Liver (tissue), 3 donors: ENCODE results near the gene SYK.

Experiments
- FOXA1 ChIP-seq: IDR thresholded peaks from 2 replicates; pipeline ENCODE4 v1.6.1; 2016; ENCODE audit warnings: antibody characterized with exemption
- GABPA ChIP-seq, 2 donors: IDR thresholded peaks in 1 of 2; conservative IDR thresholded peaks in 1 of 2; 2 replicates each; pipeline ENCODE4 v1.6.1; 2016; ENCODE audit warnings: antibody characterized with exemption in 2 of 2, mild to moderate bottlenecking in 1 of 2, moderate library complexity in 1 of 2
- HNF4A ChIP-seq, 2 donors: conservative IDR thresholded peaks; 2 replicates each; pipeline ENCODE4 v1.6.1; 2016; ENCODE audit warnings: antibody characterized with exemption in 2 of 2, mild to moderate bottlenecking in 2 of 2
- RAD21 ChIP-seq, 2 donors: IDR thresholded peaks; 2 replicates each; pipeline ENCODE4 v1.6.1; 2016; ENCODE audit warnings: antibody characterized with exemption in 2 of 2, mild to moderate bottlenecking in 2 of 2
- RXRA ChIP-seq, 2 donors: IDR thresholded peaks; 2 replicates each; pipeline ENCODE4 v1.6.1; 2017 to 2018; ENCODE audit warnings: antibody characterized with exemption in 2 of 2, mild to moderate bottlenecking in 1 of 2
- SP1 ChIP-seq: IDR thresholded peaks from 2 replicates; pipeline ENCODE4 v1.6.1; 2018; ENCODE audit warnings: antibody characterized with exemption, mild to moderate bottlenecking
- TAF1 ChIP-seq: conservative IDR thresholded peaks from 2 replicates; pipeline ENCODE4 v1.6.1; 2016; ENCODE audit warnings: antibody characterized with exemption, mild to moderate bottlenecking
- YY1 ChIP-seq: IDR thresholded peaks from 2 replicates; pipeline ENCODE4 v1.6.1; 2016; ENCODE audit warnings: antibody characterized with exemption, mild to moderate bottlenecking
- TF ChIP-seq, protein P1 (sequence below): fragments of 150-350 bp; IDR thresholded peaks from 2 replicates; pipeline ENCODE4 v1.5.1; 2017; ENCODE audit warnings: improper control_type of control experiment, low read depth, low read length; ENCODE audit not compliant: missing input control
- TF ChIP-seq, protein P2 (sequence below): IDR thresholded peaks from 2 replicates; pipeline ENCODE4 v1.6.1; 2016; ENCODE audit warnings: antibody characterized with exemption
- TF ChIP-seq, protein P3 (sequence below): IDR thresholded peaks from 2 replicates; pipeline ENCODE4 v1.6.1; 2016; ENCODE audit warnings: antibody characterized with exemption
- TF ChIP-seq, protein P4 (sequence below): IDR thresholded peaks from 2 replicates; pipeline ENCODE4 v1.6.1; 2016; ENCODE audit warnings: antibody characterized with exemption, mild to moderate bottlenecking
- TF ChIP-seq, protein P5 (sequence below): IDR thresholded peaks from 2 replicates; pipeline ENCODE4 v1.6.1; 2016; ENCODE audit warnings: antibody characterized with exemption
- donor health status: healthy.
- donor health status: healthy.

DNA sequence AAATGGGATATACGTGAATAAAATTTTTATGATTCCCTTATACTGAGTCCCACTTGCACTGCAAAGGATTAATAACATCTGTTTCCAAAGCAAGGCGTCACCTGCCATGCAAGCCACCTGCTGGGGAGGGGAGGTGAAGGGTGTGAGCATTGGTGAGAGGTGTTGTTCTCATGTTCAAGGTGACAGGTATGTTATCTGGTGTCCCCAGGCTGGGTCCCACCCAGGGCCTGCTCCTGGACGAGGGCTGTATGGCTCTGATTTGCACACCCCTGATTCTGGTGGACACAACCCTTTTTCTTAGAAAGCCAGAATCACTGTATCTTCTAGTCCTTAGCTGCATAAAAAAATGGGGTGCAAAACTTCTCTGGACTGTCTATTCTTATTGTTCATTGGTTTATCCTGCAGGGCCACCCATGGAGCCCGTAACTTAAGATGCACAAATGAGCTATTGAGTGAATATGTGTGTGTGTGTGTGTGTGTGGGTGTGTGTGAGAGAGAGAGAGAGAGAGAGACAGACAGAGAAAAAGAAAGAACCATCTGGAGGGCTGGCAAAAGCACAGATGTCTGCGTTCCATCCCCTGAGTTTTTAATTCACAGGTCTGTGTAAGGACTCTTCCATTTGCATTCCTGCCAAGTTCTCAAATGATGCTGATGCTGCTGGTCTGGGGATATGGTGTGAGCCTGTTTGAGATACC lies 53.7 kb downstream of the SYK start:
- TF ChIP-seq, protein P1, sequence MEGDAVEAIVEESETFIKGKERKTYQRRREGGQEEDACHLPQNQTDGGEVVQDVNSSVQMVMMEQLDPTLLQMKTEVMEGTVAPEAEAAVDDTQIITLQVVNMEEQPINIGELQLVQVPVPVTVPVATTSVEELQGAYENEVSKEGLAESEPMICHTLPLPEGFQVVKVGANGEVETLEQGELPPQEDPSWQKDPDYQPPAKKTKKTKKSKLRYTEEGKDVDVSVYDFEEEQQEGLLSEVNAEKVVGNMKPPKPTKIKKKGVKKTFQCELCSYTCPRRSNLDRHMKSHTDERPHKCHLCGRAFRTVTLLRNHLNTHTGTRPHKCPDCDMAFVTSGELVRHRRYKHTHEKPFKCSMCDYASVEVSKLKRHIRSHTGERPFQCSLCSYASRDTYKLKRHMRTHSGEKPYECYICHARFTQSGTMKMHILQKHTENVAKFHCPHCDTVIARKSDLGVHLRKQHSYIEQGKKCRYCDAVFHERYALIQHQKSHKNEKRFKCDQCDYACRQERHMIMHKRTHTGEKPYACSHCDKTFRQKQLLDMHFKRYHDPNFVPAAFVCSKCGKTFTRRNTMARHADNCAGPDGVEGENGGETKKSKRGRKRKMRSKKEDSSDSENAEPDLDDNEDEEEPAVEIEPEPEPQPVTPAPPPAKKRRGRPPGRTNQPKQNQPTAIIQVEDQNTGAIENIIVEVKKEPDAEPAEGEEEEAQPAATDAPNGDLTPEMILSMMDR, result no peak
- TF ChIP-seq HNF4A (conservative IDR thresholded peaks at IDR 0.05) (no peak), RAD21 (IDR thresholded peaks at IDR 0.05) (no peak), RXRA (IDR thresholded peaks at IDR 0.05) (no peak), YY1 (no peak), SP1 (no peak), FOXA1 (no peak), GABPA (IDR thresholded peaks at IDR 0.05 in 1 of 2, conservative IDR thresholded peaks at IDR 0.05 in 1 of 2) (no peak), TAF1 (no peak)
- TF ChIP-seq, protein P2, sequence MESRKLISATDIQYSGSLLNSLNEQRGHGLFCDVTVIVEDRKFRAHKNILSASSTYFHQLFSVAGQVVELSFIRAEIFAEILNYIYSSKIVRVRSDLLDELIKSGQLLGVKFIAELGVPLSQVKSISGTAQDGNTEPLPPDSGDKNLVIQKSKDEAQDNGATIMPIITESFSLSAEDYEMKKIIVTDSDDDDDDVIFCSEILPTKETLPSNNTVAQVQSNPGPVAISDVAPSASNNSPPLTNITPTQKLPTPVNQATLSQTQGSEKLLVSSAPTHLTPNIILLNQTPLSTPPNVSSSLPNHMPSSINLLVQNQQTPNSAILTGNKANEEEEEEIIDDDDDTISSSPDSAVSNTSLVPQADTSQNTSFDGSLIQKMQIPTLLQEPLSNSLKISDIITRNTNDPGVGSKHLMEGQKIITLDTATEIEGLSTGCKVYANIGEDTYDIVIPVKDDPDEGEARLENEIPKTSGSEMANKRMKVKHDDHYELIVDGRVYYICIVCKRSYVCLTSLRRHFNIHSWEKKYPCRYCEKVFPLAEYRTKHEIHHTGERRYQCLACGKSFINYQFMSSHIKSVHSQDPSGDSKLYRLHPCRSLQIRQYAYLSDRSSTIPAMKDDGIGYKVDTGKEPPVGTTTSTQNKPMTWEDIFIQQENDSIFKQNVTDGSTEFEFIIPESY, result no peak
- TF ChIP-seq, protein P3, sequence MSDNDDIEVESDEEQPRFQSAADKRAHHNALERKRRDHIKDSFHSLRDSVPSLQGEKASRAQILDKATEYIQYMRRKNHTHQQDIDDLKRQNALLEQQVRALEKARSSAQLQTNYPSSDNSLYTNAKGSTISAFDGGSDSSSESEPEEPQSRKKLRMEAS, result no peak
- TF ChIP-seq, protein P4, sequence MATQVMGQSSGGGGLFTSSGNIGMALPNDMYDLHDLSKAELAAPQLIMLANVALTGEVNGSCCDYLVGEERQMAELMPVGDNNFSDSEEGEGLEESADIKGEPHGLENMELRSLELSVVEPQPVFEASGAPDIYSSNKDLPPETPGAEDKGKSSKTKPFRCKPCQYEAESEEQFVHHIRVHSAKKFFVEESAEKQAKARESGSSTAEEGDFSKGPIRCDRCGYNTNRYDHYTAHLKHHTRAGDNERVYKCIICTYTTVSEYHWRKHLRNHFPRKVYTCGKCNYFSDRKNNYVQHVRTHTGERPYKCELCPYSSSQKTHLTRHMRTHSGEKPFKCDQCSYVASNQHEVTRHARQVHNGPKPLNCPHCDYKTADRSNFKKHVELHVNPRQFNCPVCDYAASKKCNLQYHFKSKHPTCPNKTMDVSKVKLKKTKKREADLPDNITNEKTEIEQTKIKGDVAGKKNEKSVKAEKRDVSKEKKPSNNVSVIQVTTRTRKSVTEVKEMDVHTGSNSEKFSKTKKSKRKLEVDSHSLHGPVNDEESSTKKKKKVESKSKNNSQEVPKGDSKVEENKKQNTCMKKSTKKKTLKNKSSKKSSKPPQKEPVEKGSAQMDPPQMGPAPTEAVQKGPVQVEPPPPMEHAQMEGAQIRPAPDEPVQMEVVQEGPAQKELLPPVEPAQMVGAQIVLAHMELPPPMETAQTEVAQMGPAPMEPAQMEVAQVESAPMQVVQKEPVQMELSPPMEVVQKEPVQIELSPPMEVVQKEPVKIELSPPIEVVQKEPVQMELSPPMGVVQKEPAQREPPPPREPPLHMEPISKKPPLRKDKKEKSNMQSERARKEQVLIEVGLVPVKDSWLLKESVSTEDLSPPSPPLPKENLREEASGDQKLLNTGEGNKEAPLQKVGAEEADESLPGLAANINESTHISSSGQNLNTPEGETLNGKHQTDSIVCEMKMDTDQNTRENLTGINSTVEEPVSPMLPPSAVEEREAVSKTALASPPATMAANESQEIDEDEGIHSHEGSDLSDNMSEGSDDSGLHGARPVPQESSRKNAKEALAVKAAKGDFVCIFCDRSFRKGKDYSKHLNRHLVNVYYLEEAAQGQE, result no peak
- TF ChIP-seq, protein P5, sequence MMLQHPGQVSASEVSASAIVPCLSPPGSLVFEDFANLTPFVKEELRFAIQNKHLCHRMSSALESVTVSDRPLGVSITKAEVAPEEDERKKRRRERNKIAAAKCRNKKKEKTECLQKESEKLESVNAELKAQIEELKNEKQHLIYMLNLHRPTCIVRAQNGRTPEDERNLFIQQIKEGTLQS, result no peak
